ENCODE data around the gene SHISAL2A. TPM values are rescaled to one million over a fixed set of nuclear protein-coding genes. Genes with fewer than 3 reads are reported as not detected.

Gene SHISAL2A
- total and polyA plus RNA-seq, 2 of the 4 experiments (the other 2 are of a cell fraction): not detected

DNA sequence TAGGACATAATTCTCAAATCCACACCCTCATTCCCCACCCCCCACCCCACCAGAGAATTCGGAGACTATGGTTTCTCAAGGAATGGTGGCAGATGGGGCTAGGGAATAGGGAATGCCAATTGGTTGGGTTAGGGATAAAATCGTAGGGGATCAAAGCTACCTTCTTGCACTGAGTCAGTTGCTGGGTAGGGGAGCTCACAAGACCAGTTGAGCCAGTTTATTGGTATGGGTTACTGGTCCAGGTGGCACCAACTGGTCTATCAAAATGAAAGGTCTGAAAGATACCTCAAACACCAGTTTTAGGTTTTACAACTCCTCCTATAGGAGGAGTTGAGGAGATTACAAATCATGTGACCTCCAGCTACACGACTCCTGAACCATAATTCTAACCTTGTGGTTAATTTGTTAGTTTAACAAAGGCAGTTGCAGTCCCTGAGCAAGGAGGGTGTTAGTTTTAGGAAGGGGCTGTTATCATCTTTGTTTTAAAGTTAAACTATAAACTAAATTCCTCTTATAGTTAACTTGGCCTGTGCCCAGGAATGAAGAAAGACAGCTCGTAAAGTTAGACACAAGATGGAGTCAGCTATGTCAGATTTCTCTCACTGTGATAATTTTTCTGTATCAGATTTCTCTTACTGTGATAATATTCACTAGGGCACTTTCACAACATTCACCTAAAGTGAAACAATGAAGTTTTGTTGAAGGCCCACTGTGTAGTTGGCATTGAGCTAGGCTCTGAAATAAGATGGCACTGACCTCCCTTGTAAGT lies 2.5 kb downstream of the SHISAL2A start:
- no peak overlapping the region for H3K18ac ChIP-seq (ENCODE audit: low read depth, low read length)
- no TSS peak for BruUV-seq (replicated peaks)
- H3K4me1 ChIP-seq (ENCODE audit: control insufficient read depth, insufficient read depth, low read length): no peaks in the 10 kb centered on the region; the same call in 1 of the 2 replicates
- dilution Hi-C loops (cut with HindIII; ENCODE audit: low sequenced_read_pairs, unreplicated experiment): no loop called here
- CTCF ChIA-PET: no interaction called here
- no peak overlapping the region for H4K91ac ChIP-seq (ENCODE audit: insufficient read depth, low read depth, low read length)
- no peak overlapping the region for H2BK15ac ChIP-seq (ENCODE audit: low read depth, low read length)
- H3K56ac ChIP-seq (ENCODE audit: extremely low read depth, insufficient read depth, low read length): no peak overlapping the region
- in situ Hi-C loops (cut with MboI; ENCODE audit: low sequenced_read_pairs): no loop called here
- ATAC-seq (ENCODE audit: low read depth) (no peak), DNase-seq (no peak)
- POLR2A ChIA-PET (ENCODE audit: unreplicated experiment): no interaction called here
- no peak overlapping the region for H3K4ac ChIP-seq (ENCODE audit: low read depth, low read length)
- WGBS, 2 experiments (ENCODE audit: extremely low coverage in 2 of 2, insufficient read length in 1 of 2): no CpG with 5 or more reads among the region's 4 CpGs
- no peaks in the 10 kb centered on the region for H3K79me1 ChIP-seq (ENCODE audit: low read depth in 1 of 2, low read length in 2 of 2)
- H4K5ac ChIP-seq (ENCODE audit: low read depth, low read length): no peak overlapping the region
- no peak overlapping the region for H4K8ac ChIP-seq (ENCODE audit: low read depth in 2 of 2, low read length in 2 of 2)
- H3K27ac ChIP-seq (ENCODE audit: insufficient read depth, low read length): no peak overlapping the region
- peaks cover 7% of the 10 kb centered on the region; the same call in 1 of the 2 replicates for H3K9me3 ChIP-seq (ENCODE audit: control insufficient read depth, insufficient read depth, low read length)
- no peak overlapping the region for H2BK20ac ChIP-seq (ENCODE audit: low read depth, low read length)
- no peak overlapping the region for H2AFZ ChIP-seq (replicated peaks; ENCODE audit: low read length, poor library complexity)
- no peak overlapping the region for H3K4me3 ChIP-seq (ENCODE audit: insufficient read depth, low read depth, low read length)
- H4K20me1 ChIP-seq (ENCODE audit: insufficient read depth, low read length): no peaks in the 10 kb centered on the region; the same call in 1 of the 2 replicates
- H2BK120ac ChIP-seq (ENCODE audit: low read depth, low read length): no peak overlapping the region
- no peak overlapping the region for H3K23ac ChIP-seq (ENCODE audit: low read depth, low read length)
- intact Hi-C loops (cut with micrococcal nuclease): no loop called here
- no peak overlapping the region for H3K9ac ChIP-seq (ENCODE audit: low read depth, low read length)
- 0 out of 2 replicates have a peak, but pooled peaks cover 2% of the 10 kb centered on the region for H3K9me1 ChIP-seq (ENCODE audit: insufficient read depth, low read length)
- peaks cover 50% of the 10 kb centered on the region for H3K27me3 ChIP-seq (ENCODE audit: control insufficient read depth, insufficient read depth, low read length)
- no peak overlapping the region for H2AK5ac ChIP-seq (ENCODE audit: low read depth, low read length)
- H3K4me2 ChIP-seq (ENCODE audit: low read depth, low read length): no peak overlapping the region
- H2AK9ac ChIP-seq (replicated peaks; ENCODE audit: low read depth, low read length, poor library complexity): no peak overlapping the region
- no peaks in the 10 kb centered on the region for H3K36me3 ChIP-seq (ENCODE audit: control insufficient read depth, insufficient read depth, low read length)
- no peak overlapping the region for H3K14ac ChIP-seq (replicated peaks; ENCODE audit: low read depth, low read length)
- no peak for TF ChIP-seq MAFK (IDR thresholded peaks at IDR 0.05; ENCODE audit: low read depth, low read length)
- no peak for TF ChIP-seq POLR2A (IDR thresholded peaks at IDR 0.05; ENCODE audit: low read depth, low read length)
- no peak for TF ChIP-seq NFE2L2 (IDR thresholded peaks at IDR 0.05; ENCODE audit: low read depth, low read length)
- no peak for TF ChIP-seq BHLHE40 (IDR thresholded peaks at IDR 0.05; ENCODE audit: low read depth, low read length)
- no peak overlapping the region for H2BK5ac ChIP-seq (ENCODE audit: low read depth, low read length, poor library complexity, severe bottlenecking)
